ENCODE results near the gene MYO1B.

DNA sequence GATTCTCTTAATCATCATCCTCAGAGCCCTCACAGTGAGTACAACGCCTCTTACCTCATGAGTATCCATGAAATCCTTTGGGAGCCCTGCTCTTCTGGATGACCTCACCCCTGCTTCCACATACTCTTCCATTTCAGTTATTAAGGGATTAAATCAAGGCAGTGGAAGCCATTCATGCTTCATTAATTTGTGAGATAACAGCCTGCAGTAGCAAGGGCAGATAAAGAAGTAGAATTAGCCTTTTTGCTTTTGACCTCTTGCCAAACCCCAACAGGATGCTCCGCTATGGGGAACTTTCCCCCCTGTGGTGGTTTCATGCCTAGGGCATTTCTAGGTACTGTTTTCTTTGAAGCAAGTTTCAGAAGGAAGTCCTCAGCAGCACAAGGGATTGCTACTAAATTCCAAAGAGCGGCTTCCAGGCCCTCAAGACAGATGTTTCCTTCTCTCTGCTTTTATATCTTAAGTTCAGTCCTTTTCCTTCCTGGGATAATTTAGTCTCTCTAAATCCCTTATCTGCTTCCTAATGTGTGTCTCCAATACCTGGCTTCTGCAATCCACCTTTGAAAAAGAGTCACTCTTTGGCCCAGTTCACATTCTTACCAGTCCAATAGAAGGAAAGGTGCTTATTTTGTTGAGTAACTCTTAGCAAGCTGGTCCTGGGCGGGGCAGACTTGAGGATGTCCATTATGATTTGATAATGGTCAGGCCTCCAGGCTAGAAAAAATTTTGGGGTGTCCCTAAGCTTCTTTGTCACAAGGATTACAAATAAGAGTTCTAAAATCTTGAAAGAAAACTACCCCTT lies 76.9 kb downstream of the MYO1B start:
- TF ChIP-seq CTCF (IDR thresholded peaks at IDR 0.05) (no peak), ZFX (IDR thresholded peaks at IDR 0.05; ENCODE audit: borderline replicate concordance) (no peak)

All from 22Rv1 (cell line).